GM12878 (cell line): ENCODE measurements around the gene PRLH. TPM values are rescaled to one million over a fixed set of nuclear protein-coding genes. Genes with fewer than 3 reads are reported as not detected.

Experiments
- ATAC-seq: fragments of 200-7000 bp; cut with Tn5 transposase; 3 replicates; pipeline ENCODE4 v1.9.1; 2020; ENCODE audit warnings: mild to moderate bottlenecking, moderate library complexity
- BruUV-seq: library from RNA; stranded (reverse); fragments of 400-500 nt; replicated peaks from 2 replicates; lab custom pipeline; 2021; lab: Mats Ljungman, UMichigan
- CTCF ChIA-PET: fragments of 300-600 bp; sonication (Branson Sonifier 250); formaldehyde crosslinking; extraction: SDS; loops from one replicate; lab custom pipeline; 2021; ENCODE audit warnings: inconsistent platforms; lab: Yijun Ruan, JAX
- POLR2A ChIA-PET: fragments of 350-600 bp; formaldehyde crosslinking; extraction: SDS; loops from one replicate; lab custom pipeline; 2021; ENCODE audit warnings: inconsistent platforms; lab: Charles Lee
- RAD21 ChIA-PET: fragments of 300-600 bp; sonication (Branson Sonifier 250); formaldehyde crosslinking; loops from one replicate; lab custom pipeline; 2023; ENCODE audit warnings: antibody characterized with exemption; ENCODE audit not compliant: unreplicated experiment; lab: Charles Lee
- SMC1A ChIA-PET: fragments of 300-600 bp; sonication (Branson Sonifier 250); formaldehyde crosslinking; loops from one replicate; lab custom pipeline; 2023; ENCODE audit not compliant: unreplicated experiment, uncharacterized antibody; lab: Charles Lee
- DNase-seq: peaks from one replicate; pipeline ENCODE4 v3.0.0-alpha.2; 2011; ENCODE audit warnings: low read depth, low spot score
- FAIRE-seq: peaks from 3 replicates; lab custom pipeline; 2011; peaks lifted over from hg19 to GRCh38; lab: Jason Lieb, UNC
- H2AFZ ChIP-seq: 2 replicates; pipeline ENCODE4 v1.6.0; 2011; ENCODE audit warnings: low read depth, low read length, control low read depth; ENCODE audit not compliant: control insufficient read depth
- H3K27ac ChIP-seq: 2 replicates; pipeline ENCODE4 v1.5.1; 2011; ENCODE audit warnings: control low read depth; ENCODE audit not compliant: control insufficient read depth, insufficient read depth
- H3K27me3 ChIP-seq, 2 experiments: replicated peaks in 1 of 2; 2 replicates each; pipeline versions ENCODE4 v1.6.0 to v1.6.1; 2011; ENCODE audit warnings: low read length in 1 of 2; ENCODE audit not compliant: control insufficient read depth in 2 of 2, insufficient read depth in 2 of 2
- H3K36me3 ChIP-seq, 2 experiments: 2 replicates each; pipeline ENCODE4 v1.5.1; 2011; ENCODE audit warnings: low read length in 1 of 2; ENCODE audit not compliant: control insufficient read depth in 2 of 2, insufficient read depth in 2 of 2
- H3K4me1 ChIP-seq: 2 replicates; pipeline ENCODE4 v1.6.1; 2011; ENCODE audit warnings: mild to moderate bottlenecking, low read length, moderate library complexity, mixed read lengths; ENCODE audit not compliant: control insufficient read depth, insufficient read depth
- H3K4me2 ChIP-seq: 2 replicates; pipeline ENCODE4 v1.6.0; 2011; ENCODE audit warnings: control low read depth; ENCODE audit not compliant: control insufficient read depth, insufficient read depth
- H3K4me3 ChIP-seq: fragments of 200-600 bp; sonication (generic); 2 replicates; pipeline ENCODE4 v1.5.1; 2016
- H3K79me2 ChIP-seq: 2 replicates; pipeline ENCODE4 v1.6.0; 2011; ENCODE audit warnings: low read length; ENCODE audit not compliant: control insufficient read depth, insufficient read depth
- H3K9ac ChIP-seq: 2 replicates; pipeline ENCODE4 v1.8.0; 2011; ENCODE audit warnings: low read length, control low read depth, mixed read lengths; ENCODE audit not compliant: control insufficient read depth, insufficient read depth
- H3K9me3 ChIP-seq: replicated peaks from 3 replicates; pipeline ENCODE4 v1.5.1; 2011; ENCODE audit warnings: mild to moderate bottlenecking, low read length; ENCODE audit not compliant: control insufficient read depth, insufficient read depth
- H4K20me1 ChIP-seq: 2 replicates; pipeline ENCODE4 v1.6.0; 2011; ENCODE audit not compliant: control insufficient read depth, insufficient read depth
- BCL11A ChIP-seq: IDR thresholded peaks from 2 replicates; pipeline ENCODE4 v1.6.1; 2011; ENCODE audit warnings: low read depth, low read length
- ELK1 ChIP-seq: IDR thresholded peaks from 2 replicates; pipeline ENCODE4 v1.6.1; 2012; ENCODE audit warnings: low read depth, low read length, improper control_type of control experiment
- EZH2 ChIP-seq: IDR thresholded peaks from 2 replicates; pipeline ENCODE4 v1.6.1; 2012; ENCODE audit warnings: low read depth, mild to moderate bottlenecking, control low read depth, inconsistent platforms, low read length, borderline replicate concordance; ENCODE audit not compliant: control insufficient read depth
- MEF2A ChIP-seq: IDR thresholded peaks from 2 replicates; pipeline ENCODE4 v1.6.1; 2011; ENCODE audit warnings: low read depth, mild to moderate bottlenecking, low read length, moderate library complexity; ENCODE audit not compliant: insufficient read depth
- MXI1 ChIP-seq: fragments of 150-350 bp; IDR thresholded peaks from 2 replicates; pipeline ENCODE4 v1.6.1; 2011; ENCODE audit warnings: low read depth, mild to moderate bottlenecking, inconsistent platforms, low read length, improper control_type of control experiment
- POLR2AphosphoS5 ChIP-seq: IDR thresholded peaks from 2 replicates; pipeline ENCODE4 v1.6.1; 2011; ENCODE audit warnings: mild to moderate bottlenecking, low read length, inconsistent platforms
- RELB ChIP-seq: fragments of 450-650 bp; IDR thresholded peaks from 2 replicates; pipeline ENCODE4 v1.6.1; 2017; ENCODE audit warnings: low read depth, mild to moderate bottlenecking, moderate library complexity
- SREBF1 ChIP-seq: IDR thresholded peaks from 2 replicates; pipeline ENCODE4 v1.6.1; 2012; ENCODE audit warnings: mild to moderate bottlenecking, low read length
- SUZ12 ChIP-seq: fragments of 200-600 bp; sonication (generic); IDR thresholded peaks from one replicate; pipeline ENCODE4 v1.6.1; 2018; ENCODE audit warnings: antibody characterized with exemption, mild to moderate bottlenecking; ENCODE audit not compliant: unreplicated experiment
- TCF7 ChIP-seq: IDR thresholded peaks from 2 replicates; pipeline ENCODE4 v1.6.1; 2014; ENCODE audit warnings: antibody characterized with exemption, borderline replicate concordance
- USF1 ChIP-seq: IDR thresholded peaks from 2 replicates; pipeline ENCODE4 v1.6.1; 2011; ENCODE audit warnings: borderline replicate concordance, low read depth, mild to moderate bottlenecking, moderate library complexity, mixed read lengths, low read length; ENCODE audit not compliant: insufficient read depth; ENCODE audit errors: extremely low read length
- YBX1 ChIP-seq: fragments of 450-650 bp; IDR thresholded peaks from 2 replicates; pipeline ENCODE4 v1.6.1; 2016; ENCODE audit warnings: antibody characterized with exemption
- YY1 ChIP-seq: IDR thresholded peaks from 2 replicates; pipeline ENCODE4 v1.6.1; 2011; ENCODE audit warnings: low read depth, mild to moderate bottlenecking, low read length
- ZNF592 ChIP-seq: fragments of 450-650 bp; IDR thresholded peaks from 2 replicates; pipeline ENCODE4 v1.6.1; 2017; ENCODE audit warnings: mild to moderate bottlenecking, moderate library complexity
- WGBS: methylation state at CpG from one replicate; pipeline ENCODE4 v1.1.6; 2016; ENCODE audit warnings: low lambda C conversion rate; ENCODE audit not compliant: insufficient replicate concordance, insufficient coverage; ENCODE audit errors: missing lambda C conversion rate; 5-methylcytosine and 5-hydroxymethylcytosine counted together
- in situ Hi-C: fragments of 300-500 bp; cut with MboI; formaldehyde crosslinking; loops from 9 replicates; pipeline ENCODE4 v1.14.3; 2018; ENCODE audit warnings: mixed read lengths
- intact Hi-C: fragments of 100-400 bp; cut with micrococcal nuclease; formaldehyde crosslinking; loops from one replicate; pipeline ENCODE4 v1.14.2; 2022; ENCODE audit not compliant: unreplicated experiment
- polyA plus RNA-seq, 11 experiments: library from polyadenylated mRNA; depleted of rRNA in 4 of 11; unstranded in 6 of 11; stranded (reverse) in 5 of 11; fragments of >200 nt; fragmentation: Nextera tagmentation in 4 of 11; fragmentation: Illumina TruSeq in 1 of 11; extraction: Ambion mirVana in 4 of 11; extraction: Trizol in 1 of 11; gene quantifications; 1 replicate in 1 of 11; 2 replicates in 10 of 11; pipeline versions ENCODE4 v1.2.1 to v1.2.3, GENCODE V29; 2011 to 2016; ENCODE audit warnings: inconsistent platforms in 2 of 11, missing spikeins in 2 of 11, low read depth in 1 of 11
- total RNA-seq, 4 experiments: library from RNA; depleted of rRNA in 3 of 4; stranded (reverse); fragments of >200 nt in 3 of 4; fragmentation: Illumina TruSeq in 1 of 4; extraction: Trizol in 1 of 4; gene quantifications; 2 replicates each; pipeline versions ENCODE4 v1.2.1 to v1.2.3, GENCODE V29; 2013 to 2021

Gene PRLH
- total and polyA plus RNA-seq, 10 of the 15 experiments (the other 5 are each of a cell fraction or from before 2014, with no cell fraction given) = not detected

GRCh38 chr2:237597196-237598145, 31.1 kb downstream of the PRLH start:
- in situ Hi-C loops = no loop called here
- Histone ChIP-seq H2AFZ (no peak overlapping the region), H3K9me3 (no peaks in the 10 kb centered on the region), H3K36me3 (no peaks in the 10 kb centered on the region), H3K4me2 (no peak overlapping the region), H4K20me1 (no peaks in the 10 kb centered on the region), H3K27me3 (no peaks in the 10 kb centered on the region; a peak in 1 of 4 replicates), H3K27ac (no peak overlapping the region), H3K79me2 (no peaks in the 10 kb centered on the region), H3K4me1 (no peaks in the 10 kb centered on the region), H3K4me3 (no peak overlapping the region), H3K9ac (no peak overlapping the region)
- CTCF ChIA-PET = no interaction called here
- SMC1A ChIA-PET = interaction anchor here (1.3 kb wide), 1 partner anchor 11 kb away, joined by 3 read pairs; no protein-coding TSS in a partner anchor
- no peak for FAIRE-seq
- intact Hi-C loops = no loop called here
- 38% methylated on average over 25 of the region's 29 CpGs for WGBS
- no TSS peak for BruUV-seq
- RAD21 ChIA-PET = interaction anchor here (1.6 kb wide), 1 partner anchor 25 kb away, joined by 4 read pairs; no protein-coding TSS in a partner anchor
- no peak for ATAC-seq
- no peak for DNase-seq
- no peak for TF ChIP-seq MEF2A
- no peak for TF ChIP-seq EZH2
- TF ChIP-seq YBX1 = no peak
- TF ChIP-seq ZNF592 = no peak
- no peak for TF ChIP-seq YY1
- no peak for TF ChIP-seq SREBF1
- no peak for TF ChIP-seq BCL11A
- no peak for TF ChIP-seq RELB
- no peak for TF ChIP-seq USF1
- TF ChIP-seq POLR2AphosphoS5 = no peak
- TF ChIP-seq SUZ12 = no peak
- no peak for TF ChIP-seq TCF7
- TF ChIP-seq MXI1 = no peak
- no peak for TF ChIP-seq ELK1
- POLR2A ChIA-PET = interaction anchor here (0.6 kb wide), 2 partner anchors 35 to 153 kb away, joined by 3 read pairs; no protein-coding TSS in a partner anchor
